Measurements from ENCODE around the gene MYO5B. TPM values are rescaled to one million over a fixed set of nuclear protein-coding genes. Genes with fewer than 3 reads are reported as not detected.

MYO5B gene
- polyA plus RNA-seq, 1 of the 3 experiments (the other 2 are of a cell fraction), result 1.3 TPM

- TF ChIP-seq MEF2A (IDR thresholded peaks at IDR 0.05; ENCODE audit: borderline replicate concordance, low read depth), result no peak
- TF ChIP-seq POLR2AphosphoS5 (IDR thresholded peaks at IDR 0.05; ENCODE audit: low read depth, low read length), result no peak
- no peak for TF ChIP-seq RCOR1 (IDR thresholded peaks at IDR 0.05; ENCODE audit: low read length)
Observed at GRCh38 chr18:49967171-49967570, 227.8 kb downstream of the MYO5B start (continued).

- H3K4me3 ChIP-seq (ENCODE audit: low read depth in 2 of 2, low read length in 1 of 2), result no peak overlapping the region
- H4K20me1 ChIP-seq (ENCODE audit: insufficient read depth), result no peaks in the 10 kb centered on the region
- H3K9ac ChIP-seq, result no peak overlapping the region
- ChIA-PET CTCF (interaction anchor here (1.1 to 1.2 kb wide), 2 partner anchors 238 to 455 kb away, joined by 3 read pairs; no protein-coding TSS in a partner anchor), POLR2A (no interaction called here)
- H3F3A ChIP-seq (replicated peaks; ENCODE audit: insufficient read depth), result no peaks in the 10 kb centered on the region
- H3K9me2 ChIP-seq, result no peaks in the 10 kb centered on the region
- peaks cover 0 to 10% of the 10 kb centered on the region in 2 experiments; a peak in 2 of 4 replicates for H3K4me1 ChIP-seq (ENCODE audit: control insufficient read depth in 1 of 2, insufficient read depth in 2 of 2, low read depth in 1 of 2, low read length in 1 of 2)
- TF ChIP-seq FOXJ3 (CRISPR knock-in tag; IDR thresholded peaks at IDR 0.05) (no peak), IRF3 (IDR thresholded peaks at IDR 0.05; ENCODE audit: low read depth, low read length) (no peak), REST (IDR thresholded peaks at IDR 0.05; ENCODE audit: low read depth, low read length) (no peak), JUND (IDR thresholded peaks at IDR 0.05) (no peak)
- 40% methylated on average over 3 of the region's 3 CpGs for WGBS (ENCODE audit: low lambda C conversion rate)
- no peak for DNase-seq
- no peaks in the 10 kb centered on the region for H3K79me2 ChIP-seq (ENCODE audit: insufficient read depth)
- H2AFZ ChIP-seq (ENCODE audit: low read depth), result no peak overlapping the region
- H3K4me2 ChIP-seq, result no peak overlapping the region
- no peaks in the 10 kb centered on the region; the same call in 1 of the 2 replicates for H3K27me3 ChIP-seq (ENCODE audit: insufficient read depth)
- H3K9me3 ChIP-seq, result no peaks in the 10 kb centered on the region
- no peak overlapping the region for H3K27ac ChIP-seq (ENCODE audit: low read depth in 2 of 2, low read length in 1 of 2)
- H3K36me3 ChIP-seq (replicated peaks in 1 of 2; ENCODE audit: control insufficient read depth in 1 of 2, insufficient read depth in 2 of 2, low read length in 1 of 2), result no peaks in the 10 kb centered on the region
Observed at GRCh38 chr18:49966090-49966489, 228.9 kb downstream of the MYO5B start.

- H3K4me1 ChIP-seq (ENCODE audit: control insufficient read depth in 1 of 2, insufficient read depth in 2 of 2, low read depth in 1 of 2, low read length in 1 of 2), result peaks cover 0 to 10% of the 10 kb centered on the region in 2 experiments; a peak in 2 of 4 replicates
- H4K20me1 ChIP-seq (ENCODE audit: insufficient read depth), result no peaks in the 10 kb centered on the region
- H3K4me2 ChIP-seq, result no peak overlapping the region
- H3K4me3 ChIP-seq (ENCODE audit: low read depth in 2 of 2, low read length in 1 of 2), result no peak overlapping the region
- H3K9me3 ChIP-seq, result no peaks in the 10 kb centered on the region
- POLR2A ChIA-PET, result no interaction called here
- no peaks in the 10 kb centered on the region for H3F3A ChIP-seq (replicated peaks; ENCODE audit: insufficient read depth)
- TF ChIP-seq RAD21 (IDR thresholded peaks at IDR 0.05; ENCODE audit: low read length) (no peak), RXRA (IDR thresholded peaks at IDR 0.05; ENCODE audit: borderline replicate concordance, low read depth) (no peak), MAX (IDR thresholded peaks at IDR 0.05; ENCODE audit: low read depth) (no peak), TEAD4 (IDR thresholded peaks at IDR 0.05; ENCODE audit: borderline replicate concordance, insufficient read depth) (no peak), SMC3 (IDR thresholded peaks at IDR 0.05; ENCODE audit: low read depth, low read length) (no peak), CHD2 (IDR thresholded peaks at IDR 0.05; ENCODE audit: low read length, partially characterized antibody) (no peak), NFIC (IDR thresholded peaks at IDR 0.05; ENCODE audit: borderline replicate concordance) (no peak)
- no peaks in the 10 kb centered on the region for H3K9me2 ChIP-seq
- H3K9ac ChIP-seq, result no peak overlapping the region
- H3K27me3 ChIP-seq (ENCODE audit: insufficient read depth), result no peaks in the 10 kb centered on the region
- H2AFZ ChIP-seq (ENCODE audit: low read depth), result no peak overlapping the region
- no peaks in the 10 kb centered on the region for H3K79me2 ChIP-seq (ENCODE audit: insufficient read depth)
- no peak overlapping the region for H3K27ac ChIP-seq (ENCODE audit: low read depth in 2 of 2, low read length in 1 of 2)
- CTCF ChIA-PET, result no interaction called here
- no peaks in the 10 kb centered on the region for H3K36me3 ChIP-seq (replicated peaks in 1 of 2; ENCODE audit: control insufficient read depth in 1 of 2, insufficient read depth in 2 of 2, low read length in 1 of 2)
- WGBS (ENCODE audit: low lambda C conversion rate), result 72% methylated on average over 4 of the region's 4 CpGs
- DNase-seq, result no peak
Observed at GRCh38 chr18:49963217-49963616, 231.7 kb downstream of the MYO5B start.

All from SK-N-SH (cell line).